Measurements from ENCODE around the gene CYTH3.

CYTH3 gene

DNA sequence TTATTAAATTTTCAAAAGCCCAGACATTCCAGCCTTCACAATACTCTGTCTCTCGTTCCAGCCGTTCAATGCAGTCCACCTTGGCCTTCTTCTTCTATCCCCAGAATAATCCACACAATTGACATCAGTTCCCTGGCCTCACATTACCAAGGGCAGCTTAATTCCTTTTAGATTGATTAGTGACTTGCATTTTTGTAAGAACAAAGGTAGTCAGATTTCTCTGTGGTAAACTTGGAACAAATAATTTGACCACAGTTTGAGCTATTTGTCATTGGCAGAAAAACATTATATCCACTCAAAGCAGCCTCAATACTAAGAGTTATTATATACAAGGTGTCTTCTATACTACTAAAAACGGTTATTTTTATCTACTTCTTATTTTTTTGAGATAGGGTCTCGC lies 5.1 kb upstream of the CYTH3 start:
- Histone ChIP-seq H3K9me3 (ENCODE audit: insufficient read depth, low read length) (no peaks in the 10 kb centered on the region), H3K9me2 (replicated peaks; ENCODE audit: insufficient read depth, low read length) (no peaks in the 10 kb centered on the region), H3K79me2 (ENCODE audit: insufficient read depth, low read length) (no peaks in the 10 kb centered on the region), H3K27ac (ENCODE audit: low read depth, low read length) (no peak overlapping the region), H3K4me2 (ENCODE audit: low read depth, low read length, poor library complexity, severe bottlenecking) (no peak overlapping the region), H4K20me1 (ENCODE audit: low read depth, low read length) (no peaks in the 10 kb centered on the region), H2AFZ (ENCODE audit: low read depth, low read length, severe bottlenecking) (no peak overlapping the region), H3F3A (ENCODE audit: insufficient read depth) (no peaks in the 10 kb centered on the region), H3K9ac (ENCODE audit: low read length) (no peak overlapping the region), H3K27me3 (ENCODE audit: low read length) (no peaks in the 10 kb centered on the region), H3K4me3 (ENCODE audit: insufficient read depth, low read length, poor library complexity, severe bottlenecking) (no peak overlapping the region), H3K36me3 (ENCODE audit: low read length) (no peaks in the 10 kb centered on the region)
- TF ChIP-seq EZH2phosphoT487 (conservative IDR thresholded peaks at IDR 0.05; ENCODE audit: low read length): no peak
- TF ChIP-seq, protein P1, sequence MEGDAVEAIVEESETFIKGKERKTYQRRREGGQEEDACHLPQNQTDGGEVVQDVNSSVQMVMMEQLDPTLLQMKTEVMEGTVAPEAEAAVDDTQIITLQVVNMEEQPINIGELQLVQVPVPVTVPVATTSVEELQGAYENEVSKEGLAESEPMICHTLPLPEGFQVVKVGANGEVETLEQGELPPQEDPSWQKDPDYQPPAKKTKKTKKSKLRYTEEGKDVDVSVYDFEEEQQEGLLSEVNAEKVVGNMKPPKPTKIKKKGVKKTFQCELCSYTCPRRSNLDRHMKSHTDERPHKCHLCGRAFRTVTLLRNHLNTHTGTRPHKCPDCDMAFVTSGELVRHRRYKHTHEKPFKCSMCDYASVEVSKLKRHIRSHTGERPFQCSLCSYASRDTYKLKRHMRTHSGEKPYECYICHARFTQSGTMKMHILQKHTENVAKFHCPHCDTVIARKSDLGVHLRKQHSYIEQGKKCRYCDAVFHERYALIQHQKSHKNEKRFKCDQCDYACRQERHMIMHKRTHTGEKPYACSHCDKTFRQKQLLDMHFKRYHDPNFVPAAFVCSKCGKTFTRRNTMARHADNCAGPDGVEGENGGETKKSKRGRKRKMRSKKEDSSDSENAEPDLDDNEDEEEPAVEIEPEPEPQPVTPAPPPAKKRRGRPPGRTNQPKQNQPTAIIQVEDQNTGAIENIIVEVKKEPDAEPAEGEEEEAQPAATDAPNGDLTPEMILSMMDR (IDR thresholded peaks at IDR 0.05; ENCODE audit: insufficient read depth, low read length, poor library complexity, severe bottlenecking): no peak

DNA sequence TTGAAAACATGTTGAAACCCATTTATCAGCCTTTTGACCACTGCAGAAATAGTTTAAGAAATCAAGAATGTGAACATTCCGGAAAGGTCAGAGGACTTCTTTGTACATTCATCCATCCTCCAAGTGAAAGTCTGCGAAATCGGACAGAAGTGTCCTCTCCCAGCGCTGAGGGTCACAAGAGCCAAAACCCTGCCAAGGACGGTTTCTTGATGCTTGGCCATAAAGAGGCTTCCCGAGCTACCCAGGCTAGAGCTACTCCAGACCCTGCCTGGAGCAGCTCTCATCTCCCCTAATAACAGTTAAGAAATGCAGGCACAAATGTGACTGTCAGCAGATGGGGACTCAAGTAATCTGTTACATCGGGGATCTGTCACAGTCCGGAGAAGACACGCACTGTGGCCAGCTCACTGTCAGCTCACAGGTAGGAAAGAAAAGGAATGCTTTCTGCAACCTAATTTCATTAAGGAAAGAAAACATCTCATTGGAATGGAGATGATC lies 4.5 kb upstream of the CYTH3 start:
- Histone ChIP-seq H4K20me1 (ENCODE audit: low read depth, low read length) (no peaks in the 10 kb centered on the region), H3K4me3 (ENCODE audit: insufficient read depth, low read length, poor library complexity, severe bottlenecking) (no peak overlapping the region), H3K36me3 (ENCODE audit: low read length) (no peaks in the 10 kb centered on the region), H3K27me3 (ENCODE audit: low read length) (no peaks in the 10 kb centered on the region), H3K79me2 (ENCODE audit: insufficient read depth, low read length) (no peaks in the 10 kb centered on the region), H3K9me2 (replicated peaks; ENCODE audit: insufficient read depth, low read length) (no peaks in the 10 kb centered on the region), H2AFZ (ENCODE audit: low read depth, low read length, severe bottlenecking) (no peak overlapping the region), H3K27ac (ENCODE audit: low read depth, low read length) (no peak overlapping the region), H3F3A (ENCODE audit: insufficient read depth) (no peaks in the 10 kb centered on the region), H3K9ac (ENCODE audit: low read length) (no peak overlapping the region), H3K4me2 (ENCODE audit: low read depth, low read length, poor library complexity, severe bottlenecking) (no peak overlapping the region), H3K9me3 (ENCODE audit: insufficient read depth, low read length) (no peaks in the 10 kb centered on the region)
- TF ChIP-seq, protein P1 (IDR thresholded peaks at IDR 0.05; ENCODE audit: insufficient read depth, low read length, poor library complexity, severe bottlenecking): no peak
- no peak for TF ChIP-seq EZH2phosphoT487 (conservative IDR thresholded peaks at IDR 0.05; ENCODE audit: low read length)

GRCh38 chr7:6274743-6275142 lies 2.3 kb upstream of the CYTH3 start:
- Histone ChIP-seq H2AFZ (ENCODE audit: low read depth, low read length, severe bottlenecking) (no peak overlapping the region), H3K36me3 (ENCODE audit: low read length) (no peaks in the 10 kb centered on the region), H3F3A (ENCODE audit: insufficient read depth) (peaks cover 11% of the 10 kb centered on the region; the same call in 1 of the 2 replicates), H3K27me3 (ENCODE audit: low read length) (no peaks in the 10 kb centered on the region), H3K27ac (ENCODE audit: low read depth, low read length) (no peak overlapping the region), H3K9me2 (replicated peaks; ENCODE audit: insufficient read depth, low read length) (no peaks in the 10 kb centered on the region), H3K9ac (ENCODE audit: low read length) (no peak overlapping the region), H3K79me2 (ENCODE audit: insufficient read depth, low read length) (no peaks in the 10 kb centered on the region), H3K4me2 (ENCODE audit: low read depth, low read length, poor library complexity, severe bottlenecking) (no peak overlapping the region), H3K4me3 (ENCODE audit: insufficient read depth, low read length, poor library complexity, severe bottlenecking) (no peak overlapping the region), H3K9me3 (ENCODE audit: insufficient read depth, low read length) (no peaks in the 10 kb centered on the region), H4K20me1 (ENCODE audit: low read depth, low read length) (no peaks in the 10 kb centered on the region)
- TF ChIP-seq EZH2phosphoT487 (conservative IDR thresholded peaks at IDR 0.05; ENCODE audit: low read length): no peak
- TF ChIP-seq, protein P1 (IDR thresholded peaks at IDR 0.05; ENCODE audit: insufficient read depth, low read length, poor library complexity, severe bottlenecking): no peak

All from SU-DHL-6 (cell line).